Upper lobe of right lung (tissue), 1 donor: ENCODE results near the gene AIG1. TPM values are rescaled to one million over a fixed set of nuclear protein-coding genes. Genes with fewer than 3 reads are reported as not detected.

Experiments used
- ATAC-seq: fragments of 200-7000 bp; cut with Tn5 transposase; one replicate; pipeline ENCODE4 v1.9.1; 2020; ENCODE audit warnings: mild to moderate bottlenecking, moderate library complexity
- DNase-seq: peaks from one replicate; pipeline ENCODE4 v3.0.0-alpha.2; 2020
- H3K27ac ChIP-seq: fragments of 200-600 bp; one replicate; pipeline ENCODE4 v1.8.0; 2022
- H3K27me3 ChIP-seq: fragments of 200-600 bp; one replicate; pipeline ENCODE4 v1.8.0; 2022; ENCODE audit warnings: mild to moderate bottlenecking
- H3K36me3 ChIP-seq: fragments of 200-600 bp; one replicate; pipeline ENCODE4 v1.8.0; 2022
- H3K4me1 ChIP-seq: fragments of 200-600 bp; one replicate; pipeline ENCODE4 v1.8.0; 2022
- H3K4me3 ChIP-seq: fragments of 200-600 bp; one replicate; pipeline ENCODE4 v1.8.0; 2022; ENCODE audit warnings: mild to moderate bottlenecking
- H3K9me3 ChIP-seq: fragments of 200-600 bp; one replicate; pipeline ENCODE4 v1.8.0; 2022
- intact Hi-C: fragments of 100-400 bp; cut with DNase I; formaldehyde crosslinking; loops from one replicate; pipeline ENCODE4 v1.11.0; 2022
- total RNA-seq: library from RNA; stranded (reverse); fragmentation: NEBNext Ultra II Directional; extraction: Animal tissue kit (Norgen Biotek cat#: 25700); gene quantifications from one replicate; pipeline ENCODE4 v1.2.1, GENCODE V29; 2021
- TF ChIP-seq, protein P1 (sequence below): fragments of 200-600 bp; IDR thresholded peaks from one replicate; pipeline ENCODE4 v1.8.0; 2022; ENCODE audit warnings: antibody characterized with exemption
- donor health status: DM: no; HTN: yes; CAD: no; lungs with severe emphysema.

AIG1 gene
- total RNA-seq, 1 donor from 2014 or later = 26.8 TPM

- TF ChIP-seq, protein P1, sequence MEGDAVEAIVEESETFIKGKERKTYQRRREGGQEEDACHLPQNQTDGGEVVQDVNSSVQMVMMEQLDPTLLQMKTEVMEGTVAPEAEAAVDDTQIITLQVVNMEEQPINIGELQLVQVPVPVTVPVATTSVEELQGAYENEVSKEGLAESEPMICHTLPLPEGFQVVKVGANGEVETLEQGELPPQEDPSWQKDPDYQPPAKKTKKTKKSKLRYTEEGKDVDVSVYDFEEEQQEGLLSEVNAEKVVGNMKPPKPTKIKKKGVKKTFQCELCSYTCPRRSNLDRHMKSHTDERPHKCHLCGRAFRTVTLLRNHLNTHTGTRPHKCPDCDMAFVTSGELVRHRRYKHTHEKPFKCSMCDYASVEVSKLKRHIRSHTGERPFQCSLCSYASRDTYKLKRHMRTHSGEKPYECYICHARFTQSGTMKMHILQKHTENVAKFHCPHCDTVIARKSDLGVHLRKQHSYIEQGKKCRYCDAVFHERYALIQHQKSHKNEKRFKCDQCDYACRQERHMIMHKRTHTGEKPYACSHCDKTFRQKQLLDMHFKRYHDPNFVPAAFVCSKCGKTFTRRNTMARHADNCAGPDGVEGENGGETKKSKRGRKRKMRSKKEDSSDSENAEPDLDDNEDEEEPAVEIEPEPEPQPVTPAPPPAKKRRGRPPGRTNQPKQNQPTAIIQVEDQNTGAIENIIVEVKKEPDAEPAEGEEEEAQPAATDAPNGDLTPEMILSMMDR = no peak
- Histone ChIP-seq H3K27me3 (no peaks in the 10 kb centered on the region), H3K36me3 (no peaks in the 10 kb centered on the region), H3K4me1 (no peaks in the 10 kb centered on the region), H3K9me3 (no peaks in the 10 kb centered on the region), H3K4me3 (no peak overlapping the region), H3K27ac (no peak overlapping the region)
- intact Hi-C loops = no loop called here
- ATAC-seq (no peak), DNase-seq (no peak)
Measured at GRCh38 chr6:143374014-143374413, 313.3 kb downstream of the AIG1 start.

DNA sequence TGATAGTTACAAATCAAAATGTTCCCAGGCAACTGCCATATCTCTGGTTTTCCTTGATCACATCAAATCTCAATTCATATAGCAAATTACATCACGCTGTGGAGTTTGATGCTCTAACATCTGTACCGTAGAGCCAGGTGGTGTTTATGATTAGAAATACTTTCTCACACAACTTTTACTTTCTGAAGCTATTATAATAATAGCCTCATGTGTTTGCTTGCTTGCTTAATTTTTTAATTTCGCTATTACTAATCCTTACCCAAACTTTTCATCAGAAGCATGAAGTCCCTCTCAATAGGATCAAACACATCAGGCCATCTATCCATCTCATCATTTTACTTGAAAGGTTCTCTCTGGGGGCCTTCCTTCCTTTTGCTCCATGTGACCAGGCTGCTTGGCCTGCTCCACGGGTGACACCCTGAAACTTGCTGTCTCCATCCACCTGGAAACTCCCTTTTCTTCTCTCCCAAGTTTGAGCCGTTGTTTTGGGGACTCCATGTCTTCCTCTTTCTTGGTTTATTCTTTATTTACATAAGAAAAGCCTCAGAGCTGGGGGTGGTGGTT lies 314.4 kb downstream of the AIG1 start:
- TF ChIP-seq, protein P1 = no peak
- ATAC-seq = no peak
- no peaks in the 10 kb centered on the region for H3K36me3 ChIP-seq
- no peaks in the 10 kb centered on the region for H3K4me1 ChIP-seq
- H3K27ac ChIP-seq = no peak overlapping the region
- H3K27me3 ChIP-seq = no peaks in the 10 kb centered on the region
- intact Hi-C loops = no loop called here
- DNase-seq = no peak
- H3K4me3 ChIP-seq = no peak overlapping the region
- H3K9me3 ChIP-seq = no peaks in the 10 kb centered on the region

GRCh38 chr6:143376375-143376774 lies 315.7 kb downstream of the AIG1 start:
- TF ChIP-seq, protein P1 = no peak
- intact Hi-C loops = no loop called here
- H3K27ac ChIP-seq = no peak overlapping the region
- no peak overlapping the region for H3K4me3 ChIP-seq
- H3K27me3 ChIP-seq = no peaks in the 10 kb centered on the region
- no peaks in the 10 kb centered on the region for H3K4me1 ChIP-seq
- no peak for ATAC-seq
- H3K36me3 ChIP-seq = no peaks in the 10 kb centered on the region
- H3K9me3 ChIP-seq = no peaks in the 10 kb centered on the region
- DNase-seq = no peak

GRCh38 chr6:143376861-143377260 lies 316.2 kb downstream of the AIG1 start:
- H3K27ac ChIP-seq = no peak overlapping the region
- no peak for ATAC-seq

DNA sequence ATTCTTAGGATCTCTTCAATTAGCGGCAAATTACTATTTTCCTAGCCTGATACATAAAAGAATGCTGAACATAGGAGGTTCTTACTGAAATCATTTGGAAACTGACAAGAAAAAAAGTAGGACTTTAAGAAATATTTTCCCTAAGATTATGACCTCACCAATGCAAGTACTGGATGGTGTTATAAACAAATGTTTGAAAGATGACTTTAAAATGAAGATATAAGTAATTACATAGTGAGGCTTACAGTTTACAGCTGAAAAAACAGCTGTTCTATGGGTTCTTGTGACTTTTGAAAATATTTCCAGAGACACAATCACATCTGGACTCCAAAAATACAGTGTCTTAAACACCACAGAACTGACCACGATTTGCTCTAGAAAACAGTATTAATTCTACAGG lies 324.9 kb downstream of the AIG1 start:
- H3K27ac ChIP-seq = no peak overlapping the region
- H3K36me3 ChIP-seq = no peaks in the 10 kb centered on the region
- intact Hi-C loops = no loop called here
- no peaks in the 10 kb centered on the region for H3K4me1 ChIP-seq
- no peak for DNase-seq
- H3K27me3 ChIP-seq = no peaks in the 10 kb centered on the region
- H3K9me3 ChIP-seq = no peaks in the 10 kb centered on the region
- TF ChIP-seq, protein P1 = no peak
- no peak for ATAC-seq
- no peak overlapping the region for H3K4me3 ChIP-seq

More at GRCh38 chr6:143376861-143377260, 316.2 kb downstream of the AIG1 start:
- no peaks in the 10 kb centered on the region for H3K36me3 ChIP-seq
- H3K9me3 ChIP-seq = no peaks in the 10 kb centered on the region
- intact Hi-C loops = no loop called here
- H3K4me1 ChIP-seq = no peaks in the 10 kb centered on the region
- no peak for DNase-seq
- TF ChIP-seq, protein P1 = no peak
- no peaks in the 10 kb centered on the region for H3K27me3 ChIP-seq
- no peak overlapping the region for H3K4me3 ChIP-seq

DNA sequence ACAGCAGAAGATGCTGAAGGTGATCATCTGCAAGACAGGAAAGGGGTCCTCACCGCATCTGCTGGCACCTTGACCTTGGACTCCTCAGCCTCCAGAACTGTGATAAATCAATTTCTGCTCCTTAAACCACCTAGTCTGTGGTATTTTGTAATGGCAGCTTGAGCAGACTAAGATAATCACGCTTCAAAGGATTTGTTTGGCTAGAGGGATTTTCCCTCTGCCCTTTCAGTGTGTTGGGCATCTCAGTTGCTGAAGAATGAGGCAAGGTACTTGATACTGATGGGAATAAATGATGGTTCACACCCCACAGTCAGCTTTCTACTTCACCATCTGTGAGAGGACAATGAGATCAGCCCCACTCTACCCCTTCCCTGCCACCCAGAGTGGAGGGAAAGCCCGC lies 329.6 kb downstream of the AIG1 start:
- Histone ChIP-seq H3K36me3 (no peaks in the 10 kb centered on the region), H3K9me3 (no peaks in the 10 kb centered on the region), H3K27ac (no peak overlapping the region), H3K4me3 (no peak overlapping the region), H3K27me3 (no peaks in the 10 kb centered on the region), H3K4me1 (no peaks in the 10 kb centered on the region)
- DNase-seq = no peak
- TF ChIP-seq, protein P1 = no peak
- no peak for ATAC-seq
- intact Hi-C loops = no loop called here
